K562 treated with DMSO at 1 percent for 4 hours (cell line): ENCODE measurements around the gene SHCBP1L. TPM values are rescaled to one million over a fixed set of nuclear protein-coding genes. Genes with fewer than 3 reads are reported as not detected.

Experiments used
- total RNA-seq: library from RNA; unstranded; fragments of 300-600 nt; gene quantifications from 2 replicates; pipeline ENCODE4 v1.2.3, GENCODE V29; 2022; ENCODE audit not compliant: insufficient read depth

The SHCBP1L gene
- not detected in 2 replicates for total RNA-seq

DNA sequence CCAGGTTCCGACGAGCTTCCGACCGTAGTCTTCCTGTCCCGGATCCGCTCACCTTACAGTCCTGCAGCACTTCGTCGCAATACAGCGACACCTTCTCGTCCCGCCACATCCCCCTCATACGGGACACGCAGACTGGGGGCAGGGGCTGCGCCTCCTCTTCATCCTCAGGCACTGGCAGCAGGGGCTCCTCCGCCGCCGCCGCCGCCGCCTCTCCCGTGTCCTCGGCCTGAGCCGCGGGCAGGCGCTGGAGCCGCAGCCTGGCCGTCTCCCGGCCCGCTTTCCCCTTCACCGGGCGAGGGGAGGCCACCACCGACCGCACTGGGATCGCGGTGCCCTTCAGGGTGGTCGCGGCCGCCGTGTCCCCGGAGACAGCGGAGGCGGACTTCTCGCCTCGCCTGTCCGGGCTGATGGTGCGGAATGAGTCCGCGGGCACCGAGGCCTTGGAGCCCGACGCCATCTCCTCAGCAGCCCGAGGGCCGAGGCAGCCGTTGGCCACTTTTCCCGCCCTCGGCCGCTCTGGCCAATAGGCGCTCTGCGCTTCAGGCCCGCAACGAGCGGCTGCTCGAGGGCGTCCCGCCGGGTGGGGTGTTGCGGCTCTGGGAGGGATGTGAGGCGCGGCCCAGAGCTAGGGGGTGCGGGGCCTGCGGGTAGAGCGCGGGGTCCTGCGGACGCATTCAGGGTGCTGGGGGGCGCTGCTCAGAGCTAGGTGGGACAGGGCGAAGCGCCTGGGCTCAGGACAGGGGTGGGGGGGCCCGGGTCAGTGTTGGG is at the start of gene SHCBP1L:
SHCBP1L (minus strand) TSS at position 490 of the 768 bp plus-strand sequence; CDS start at position 457, 33 bp downstream.

Other genes with a start within 250 kb of the SHCBP1L start
- 29.3 and 34.2 TPM in 2 replicates for gene NPL, start 163.4 kb downstream of the SHCBP1L start, total RNA-seq
- gene DHX9, start 113.8 kb downstream of the SHCBP1L start, total RNA-seq: 106 and 118 TPM in 2 replicates
- gene LAMC1, start 70.3 kb upstream of the SHCBP1L start, total RNA-seq: 0.11 TPM in 1 of 2 replicates, not detected in the other
- gene LAMC2, start 233.1 kb upstream of the SHCBP1L start, total RNA-seq: not detected in 2 replicates